GM12865 (cell line): ENCODE results near the gene TP73.

Source experiments
- DNase-seq: peaks from one replicate; pipeline ENCODE4 v3.0.0; 2010; ENCODE audit warnings: low read depth
- H3K4me3 ChIP-seq: 2 replicates; pipeline ENCODE4 v1.5.1; 2011; ENCODE audit warnings: mild to moderate bottlenecking, low read depth, low read length, control low read depth
- CTCF ChIP-seq: IDR thresholded peaks from 2 replicates; pipeline ENCODE4 v1.5.1; 2011; ENCODE audit warnings: low read length, control low read depth, low read depth, inconsistent platforms; ENCODE audit not compliant: insufficient read depth; ENCODE audit errors: missing control alignments

The TP73 gene

GRCh38 chr1:3641816-3642215 lies 10.5 kb upstream of the TP73 start:
- no peak for TF ChIP-seq CTCF
- no peak for DNase-seq

GRCh38 chr1:3642919-3643675 lies 9.2 kb upstream of the TP73 start:
- no peak for TF ChIP-seq CTCF
- no peak overlapping the region for H3K4me3 ChIP-seq
- no peak for DNase-seq

More at GRCh38 chr1:3641816-3642215, 10.5 kb upstream of the TP73 start:
- H3K4me3 ChIP-seq: no peak overlapping the region

- no peak overlapping the region for H3K4me3 ChIP-seq
- TF ChIP-seq CTCF: no peak
- no peak for DNase-seq
These were observed 8.0 kb upstream of the TP73 start for GRCh38 chr1:3644273-3644672.

GRCh38 chr1:3645247-3645646 lies 7.1 kb upstream of the TP73 start:
- TF ChIP-seq CTCF: no peak
- DNase-seq: no peak
- H3K4me3 ChIP-seq: no peak overlapping the region

GRCh38 chr1:3645666-3646355 lies 6.5 kb upstream of the TP73 start:
- no peak for DNase-seq
- no peak overlapping the region for H3K4me3 ChIP-seq
- no peak for TF ChIP-seq CTCF

- DNase-seq: no peak
- TF ChIP-seq CTCF: no peak
- no peak overlapping the region for H3K4me3 ChIP-seq
These were observed 5.7 kb upstream of the TP73 start for GRCh38 chr1:3646596-3646995.
